Activated gamma-delta T cell (primary cell): ENCODE data around the gene CHRNA9.
"Not testable (repeated sequence)": the region's sequence is repeated elsewhere in the genome, so short reads cannot be mapped to it uniquely, and the experiment has no call there.

Experiments
- DNase-seq: peaks from one replicate; lab custom pipeline; 2025; lab: John Stamatoyannopoulos, UW

The CHRNA9 gene

DNA sequence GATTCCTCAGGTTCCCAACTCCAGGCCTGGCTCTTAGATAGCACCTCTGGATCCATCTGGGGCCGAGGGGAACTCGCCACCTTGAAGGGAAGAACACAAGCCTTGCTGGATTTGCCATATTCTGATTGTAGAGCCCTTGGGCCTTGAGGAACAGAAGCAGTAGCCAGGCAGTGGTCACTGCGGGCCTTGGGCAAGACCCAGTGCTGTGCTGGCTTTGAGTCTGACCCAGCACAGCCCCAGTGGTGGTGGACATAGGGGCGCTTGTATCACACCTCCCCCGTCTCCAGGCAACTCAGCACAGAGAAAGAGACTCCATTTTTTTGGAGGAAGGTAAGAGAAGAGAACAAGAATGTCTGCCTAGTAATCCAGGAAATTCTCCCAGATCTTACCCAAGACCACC is 45.5 kb downstream of the CHRNA9 start:
- no peak for DNase-seq

DNA sequence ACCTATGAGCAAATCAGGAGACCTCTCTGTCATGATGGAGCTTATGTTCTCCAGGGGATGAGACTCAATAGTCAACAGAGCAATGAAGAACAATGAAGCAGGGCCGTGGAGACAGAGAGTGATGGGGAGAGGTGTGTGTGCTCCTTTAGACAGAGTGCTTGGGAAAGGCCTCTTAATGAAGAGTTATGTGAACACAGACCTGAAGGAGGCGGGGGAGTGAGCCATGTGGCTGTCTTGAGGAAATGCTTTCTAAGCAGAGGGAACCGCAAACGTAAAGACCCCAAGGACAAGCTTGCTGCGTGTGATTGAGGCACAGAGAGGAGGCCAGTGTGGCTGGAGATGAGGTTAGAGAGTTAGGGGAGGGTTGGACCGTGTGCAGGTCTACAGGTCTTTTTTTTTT is 53.1 kb downstream of the CHRNA9 start:
- no peak for DNase-seq

DNA sequence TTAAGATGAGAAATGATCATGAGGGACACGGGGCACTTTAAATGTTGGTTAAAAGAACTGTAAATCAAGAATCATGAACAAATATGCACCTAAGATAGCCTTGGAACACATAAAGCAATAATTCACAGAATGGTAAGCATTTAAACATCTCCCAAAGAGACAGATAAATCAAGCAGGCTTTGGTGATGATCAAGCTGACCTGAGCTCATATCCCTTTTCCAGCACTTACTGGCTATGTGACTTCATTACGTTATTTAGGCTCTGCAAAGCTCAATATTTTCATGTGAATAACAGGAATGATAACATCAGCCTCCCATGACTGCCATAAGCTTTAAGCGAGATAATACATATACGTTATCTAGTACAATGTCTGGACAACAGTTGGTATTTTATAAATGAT is 54.9 kb downstream of the CHRNA9 start:
- no peak for DNase-seq

DNA sequence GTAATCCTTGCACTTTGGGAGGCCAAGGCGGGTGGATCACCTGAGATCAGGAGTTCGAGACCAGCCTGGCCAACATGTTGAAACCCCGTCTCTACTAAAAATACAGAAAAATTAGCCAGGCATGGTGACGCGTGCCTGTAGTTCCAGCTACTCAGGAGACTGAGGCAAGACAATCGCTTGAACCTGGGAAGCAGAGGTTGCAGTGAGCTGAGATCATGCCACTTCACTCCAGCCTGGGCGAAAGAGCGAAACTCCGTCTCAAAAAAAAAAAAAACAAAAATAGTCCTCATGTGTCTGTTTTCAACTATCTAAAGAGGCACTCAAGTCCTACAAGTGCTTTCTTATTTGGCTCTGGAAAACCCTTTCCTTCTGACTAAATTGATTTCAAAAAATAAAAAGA is 57.1 kb downstream of the CHRNA9 start:
- not testable (repeated sequence) for DNase-seq

DNA sequence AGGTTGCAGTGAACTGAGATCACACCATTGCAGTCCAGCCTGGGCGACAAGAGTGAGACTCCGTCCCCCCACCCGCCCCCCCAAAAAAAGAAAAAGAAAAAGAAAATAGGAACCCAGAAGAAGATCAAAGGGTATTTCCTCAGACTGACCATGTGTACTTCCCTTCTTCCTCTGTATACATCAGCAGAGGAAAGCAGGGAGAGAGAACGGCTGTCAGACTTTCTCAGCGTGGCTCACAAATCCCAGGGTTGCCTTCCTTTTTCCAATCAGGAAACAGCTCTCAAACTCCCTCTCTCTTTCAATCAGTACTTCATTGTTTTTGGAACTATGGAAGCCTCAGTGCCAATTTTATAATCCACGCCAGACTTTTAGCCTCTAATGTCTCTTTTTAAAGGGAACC is 59.1 kb downstream of the CHRNA9 start:
- DNase-seq = no peak

DNA sequence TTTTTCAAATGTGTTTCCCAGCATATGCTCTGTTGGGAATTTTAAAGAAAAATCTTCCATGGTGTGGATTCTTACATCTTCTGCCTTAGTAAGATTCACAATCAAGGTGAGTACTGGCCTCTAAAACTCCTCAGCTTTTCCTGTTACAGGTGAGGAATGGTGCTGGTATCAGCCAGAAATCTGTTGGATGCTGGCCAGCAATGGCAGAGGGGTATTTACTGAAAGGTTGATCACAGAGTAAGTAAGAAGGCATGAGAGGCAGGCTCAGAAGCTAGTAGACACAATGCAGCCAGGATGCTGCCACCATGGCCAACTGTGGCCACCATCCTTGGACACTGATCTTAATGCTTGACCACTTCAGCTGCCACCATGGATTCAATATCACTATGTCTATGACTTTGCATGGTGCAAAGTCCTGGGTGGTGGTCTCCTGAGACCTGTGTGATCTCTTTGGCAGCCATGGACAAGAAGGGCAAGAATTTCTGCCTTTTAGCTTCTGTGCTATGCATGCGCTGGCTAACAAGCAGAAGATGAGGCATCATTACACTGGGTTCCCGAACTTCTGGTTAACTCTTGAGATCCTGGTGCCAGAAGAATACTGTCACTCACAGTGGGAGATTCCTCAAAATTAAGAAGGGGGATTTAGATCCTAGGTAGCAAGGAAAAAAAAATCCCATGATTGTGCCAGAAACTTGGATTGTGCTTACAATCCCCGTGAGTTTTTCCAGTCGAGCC is 60.2 kb downstream of the CHRNA9 start:
- no peak for DNase-seq

DNA sequence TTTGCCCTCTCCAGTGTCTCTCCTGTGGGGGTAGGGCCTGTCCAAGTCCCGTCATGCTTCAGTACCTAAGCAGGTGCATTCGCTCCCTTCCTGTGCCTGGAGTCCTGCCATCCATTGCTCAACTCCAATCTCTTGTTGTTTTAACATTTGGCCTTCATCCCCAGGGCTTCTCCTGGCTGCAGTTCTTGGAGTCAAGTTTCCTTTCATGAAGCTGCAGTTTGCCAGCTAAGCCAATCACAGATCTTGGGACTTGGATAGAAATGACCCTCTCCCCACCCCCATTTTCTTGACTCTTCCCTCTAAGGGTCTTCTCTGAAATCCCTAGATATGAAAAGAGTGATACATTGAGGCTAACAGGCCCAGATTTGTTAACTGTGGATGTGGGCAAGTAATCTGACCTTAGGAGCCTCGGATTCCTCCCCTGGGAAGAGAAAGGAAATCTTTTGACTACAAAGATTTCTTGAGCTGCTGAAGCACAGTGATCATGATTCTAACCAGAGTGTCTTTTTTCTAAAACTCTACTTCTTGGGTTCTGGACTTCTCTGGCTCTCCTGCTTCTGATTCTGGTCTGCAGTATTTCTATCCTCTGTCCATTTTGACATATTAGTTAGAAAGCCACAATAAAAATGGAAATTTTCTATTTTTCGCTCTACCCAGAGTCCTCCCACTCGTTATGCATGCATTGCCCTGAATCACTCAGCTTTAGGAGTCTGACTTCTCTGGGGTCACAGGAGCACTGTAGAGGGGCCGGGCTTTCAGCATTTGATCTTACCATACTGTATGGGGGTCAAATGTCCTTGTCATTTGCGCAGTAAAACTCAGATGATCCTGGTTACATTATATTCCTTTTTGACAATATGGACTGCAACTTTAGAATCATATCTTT is 61.0 kb downstream of the CHRNA9 start:
- DNase-seq = no peak

DNA sequence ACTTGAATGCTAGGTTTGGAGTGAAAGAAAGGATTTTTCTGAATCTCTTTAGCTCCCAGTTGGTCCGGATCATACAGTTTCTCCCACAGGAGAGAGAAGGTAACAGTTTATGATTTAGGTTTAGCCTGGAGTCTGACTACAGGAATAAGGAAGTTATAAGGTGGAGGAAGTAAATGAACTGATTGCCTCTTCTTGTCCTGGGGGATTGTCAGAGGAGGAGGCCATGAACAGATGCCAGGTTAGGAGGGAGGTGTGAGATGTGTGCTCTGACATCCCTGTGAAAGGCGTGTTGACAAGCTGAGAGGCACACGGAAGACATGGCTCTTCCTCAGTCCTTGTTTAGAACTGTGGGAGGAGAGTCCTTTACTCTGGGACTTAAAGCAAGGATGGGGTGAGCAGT is 64.4 kb downstream of the CHRNA9 start:
- no peak for DNase-seq

DNA sequence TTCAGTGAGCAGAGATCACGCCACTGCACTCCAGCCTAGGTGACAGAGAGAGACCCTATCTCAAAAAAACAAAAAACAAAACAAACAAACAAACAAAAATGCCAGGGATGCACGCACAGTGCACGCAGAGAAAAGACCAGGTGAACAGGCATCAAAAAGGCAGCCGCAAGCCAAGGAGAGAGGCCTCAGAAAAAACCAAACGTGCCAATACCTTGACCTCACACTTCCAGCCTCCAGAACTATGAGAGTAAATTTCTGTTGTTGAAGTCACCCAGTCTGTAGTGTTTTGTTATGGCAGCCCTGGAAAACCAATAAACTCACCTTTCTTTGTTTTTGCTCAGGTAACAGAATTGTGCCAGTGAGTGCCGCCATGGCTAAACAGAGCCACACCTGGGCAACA is 66.0 kb downstream of the CHRNA9 start:
- DNase-seq = no peak

DNA sequence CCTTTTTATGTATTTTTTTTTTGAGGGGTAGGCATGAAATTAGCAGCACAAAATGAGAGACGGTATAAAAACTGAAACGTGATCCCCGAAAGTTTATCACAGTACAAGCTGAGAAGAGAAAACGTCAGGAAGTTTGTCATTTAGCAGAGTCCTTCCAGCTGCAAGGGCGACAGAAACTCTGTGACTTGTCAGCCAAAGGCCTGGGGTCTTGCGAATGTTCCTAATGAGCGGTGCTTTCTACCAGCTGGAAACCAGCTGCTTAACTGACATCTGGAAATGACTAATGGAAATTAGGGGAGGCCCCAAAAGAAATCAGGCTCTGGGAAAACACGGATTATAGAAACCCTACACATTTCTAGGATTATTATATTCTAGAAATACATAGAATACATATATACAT is 66.5 kb downstream of the CHRNA9 start:
- DNase-seq = no peak

DNA sequence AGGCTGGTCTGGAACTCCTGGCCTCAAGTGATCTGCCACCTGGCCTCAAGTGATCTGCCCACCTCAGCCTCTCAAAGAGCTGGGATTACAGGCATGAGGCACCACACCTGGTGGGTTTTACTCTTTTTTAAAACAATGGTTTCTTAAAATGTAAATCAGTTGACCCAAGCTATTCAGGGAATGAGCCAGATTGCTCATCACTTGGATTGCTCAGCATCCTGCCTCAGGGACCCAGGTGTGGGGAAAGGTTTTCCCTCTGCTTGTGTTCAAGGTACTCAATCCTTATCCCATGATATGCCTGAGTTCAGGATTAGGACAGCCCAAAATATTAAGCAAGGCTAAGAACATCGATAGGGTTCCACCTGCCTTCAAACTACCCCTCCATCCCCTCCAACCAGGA is 67.4 kb downstream of the CHRNA9 start:
- DNase-seq = no peak

DNA sequence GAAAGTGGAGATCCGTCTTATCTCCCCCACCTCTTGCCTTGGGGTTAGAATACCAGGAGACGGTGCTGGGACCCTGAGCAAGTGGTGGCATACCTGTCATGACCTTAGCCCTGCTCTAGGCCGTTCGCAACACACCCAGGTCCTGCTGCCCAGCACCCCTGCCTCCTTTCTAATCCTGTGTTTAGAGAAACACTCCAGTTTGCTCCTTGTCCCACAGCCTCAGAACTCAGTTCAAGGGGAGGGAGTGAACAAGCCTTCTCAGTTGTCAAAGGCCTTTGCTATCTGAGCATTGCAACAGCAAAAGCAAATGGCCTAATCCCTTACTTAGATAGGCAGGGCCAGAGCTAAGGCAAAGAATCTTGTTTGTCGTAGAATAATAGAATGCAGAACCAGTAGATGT is 67.9 kb downstream of the CHRNA9 start:
- no peak for DNase-seq
